NOMO-1 (cell line): Measurements from ENCODE around the gene TRAFD1.
A peak's percentile ranks its signal among the peaks of the same experiment; 100 is the strongest.

ENCODE experiments used
- DNase-seq, 2 experiments: peaks; one replicate each; lab custom pipeline; 2025; ENCODE audit not compliant: unreplicated experiment in 2 of 2; lab: John Stamatoyannopoulos, UW

TRAFD1 gene

DNA sequence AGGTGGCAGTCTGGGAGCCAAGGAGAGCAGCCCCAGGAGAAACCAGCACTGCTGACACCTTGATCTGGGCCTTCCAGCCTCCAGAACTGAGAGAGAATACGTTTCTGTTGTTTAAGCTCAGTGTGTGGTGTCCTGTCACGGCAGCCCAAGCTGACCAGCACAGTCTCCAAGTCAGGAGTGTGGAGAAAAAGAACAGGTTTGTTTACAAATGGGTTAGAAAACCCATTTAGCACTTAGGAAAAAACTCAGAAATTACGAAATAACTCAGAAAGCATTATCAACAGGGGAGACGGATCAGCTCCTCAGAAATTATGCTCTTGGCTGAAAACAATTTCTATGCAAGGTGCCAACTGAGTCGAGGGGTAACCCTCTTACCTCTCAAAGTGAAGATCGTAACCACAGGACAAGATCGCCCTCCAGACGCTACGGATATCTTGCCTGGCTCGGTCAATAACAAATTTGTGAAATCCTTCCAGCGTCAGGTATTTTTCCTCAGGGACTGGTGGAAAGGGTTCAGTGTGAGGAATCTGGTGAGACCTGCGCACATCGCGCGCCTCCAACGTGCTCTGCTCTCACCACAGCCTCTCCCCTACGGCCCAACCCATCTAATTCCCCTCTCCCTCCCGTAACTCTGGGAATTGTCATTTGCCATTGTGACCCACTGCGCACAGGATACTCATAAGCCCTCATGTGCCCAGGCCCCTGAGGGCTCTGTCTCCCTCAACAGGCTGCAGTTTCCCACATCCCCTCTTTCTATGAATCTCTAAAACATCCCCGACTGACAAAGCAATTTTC, 50.2 kb downstream of the TRAFD1 start:
- DNase-seq = no peak

DNA sequence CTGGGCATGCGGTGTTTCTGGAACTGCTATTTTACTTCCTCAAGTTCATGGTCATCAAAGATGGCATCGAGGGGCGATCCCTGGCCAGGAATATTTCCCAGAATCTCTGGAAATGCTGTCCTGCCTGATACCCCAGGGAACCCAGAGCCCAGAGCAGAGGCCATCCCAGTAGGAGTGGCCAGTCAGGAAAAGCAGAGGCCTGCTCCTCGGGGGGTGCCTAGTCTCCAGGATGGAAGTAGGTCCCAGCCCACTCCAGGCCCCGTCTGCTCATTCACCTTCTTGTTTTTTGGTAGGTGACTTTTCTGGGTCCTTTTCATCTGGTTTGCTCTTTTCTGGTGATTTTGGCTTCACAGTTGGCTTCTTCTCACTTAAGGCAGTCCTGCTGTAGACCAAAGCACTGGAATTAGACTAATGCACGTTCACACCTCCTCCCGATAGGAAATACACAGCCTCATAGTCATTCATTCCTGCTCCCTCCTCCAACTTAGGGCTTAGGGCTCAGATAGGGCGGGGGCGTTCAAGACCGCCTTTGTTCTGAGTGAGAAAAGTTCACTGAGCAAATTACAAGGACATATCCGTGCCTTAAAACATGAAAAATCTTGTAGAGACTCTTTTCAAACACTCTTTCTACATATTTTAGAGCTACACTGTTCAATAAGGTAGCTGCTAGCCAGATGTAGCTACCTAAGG, 51.1 kb downstream of the TRAFD1 start:
- no peak for DNase-seq

DNA sequence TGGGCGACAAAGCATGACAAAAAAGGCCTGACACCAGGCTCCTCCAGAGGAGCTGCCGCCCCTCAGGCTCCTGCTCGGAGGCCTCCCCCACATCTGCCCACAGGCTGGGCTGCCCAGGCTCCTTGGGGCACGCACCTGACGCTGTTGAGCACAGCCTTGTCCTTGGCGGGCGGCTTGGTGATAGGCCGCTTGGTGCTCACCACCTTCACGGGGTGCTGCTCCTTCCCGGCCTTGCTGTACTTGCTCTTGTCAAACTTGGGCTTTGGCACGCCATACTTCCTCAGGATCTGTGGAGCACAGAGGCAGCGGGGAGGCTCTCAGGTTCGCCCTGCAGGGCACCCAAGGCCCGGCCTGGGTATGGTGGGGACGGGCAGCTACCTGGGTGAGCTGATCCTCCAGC, 53.4 kb downstream of the TRAFD1 start:
- DNase-seq = no peak

DNA sequence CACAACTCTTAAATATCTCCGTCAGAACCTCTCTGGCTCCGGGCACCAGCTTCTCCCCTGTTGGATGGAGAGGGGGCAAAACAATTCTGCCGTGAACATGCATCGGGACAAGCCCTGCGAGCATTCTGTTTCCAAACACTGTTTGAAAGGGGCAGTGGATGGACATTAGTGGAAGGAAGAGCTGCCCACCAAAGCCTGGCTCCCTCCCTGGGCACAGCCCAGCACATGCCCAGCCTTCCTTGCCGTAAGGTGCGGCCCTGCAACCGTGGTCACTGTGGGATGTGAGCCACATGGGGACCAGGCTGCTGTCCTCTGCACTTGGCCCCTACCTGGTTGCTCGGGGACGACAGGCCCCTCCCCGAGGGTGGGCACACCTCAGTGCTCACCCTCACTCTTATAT, 54.0 kb downstream of the TRAFD1 start:
- no peak for DNase-seq

DNA sequence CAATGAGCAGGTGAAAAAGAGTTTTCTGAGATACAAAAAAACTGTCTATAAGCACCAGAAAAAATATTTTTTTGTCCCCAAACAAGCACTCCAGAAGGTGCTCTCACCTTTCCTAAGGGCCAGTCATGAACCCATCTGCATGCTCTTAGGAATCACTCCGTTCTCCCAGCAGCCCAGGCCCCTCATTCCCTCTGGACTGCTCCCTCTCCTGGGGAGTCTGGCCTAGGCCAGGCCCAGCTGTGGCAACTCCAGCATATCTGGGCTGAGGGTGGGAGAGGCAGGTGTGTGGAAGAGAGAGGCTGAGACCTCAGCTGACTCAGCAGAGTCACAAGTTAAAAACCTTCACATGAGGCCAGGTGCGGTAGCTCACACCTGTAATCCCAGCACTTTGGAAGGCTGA, 54.6 kb downstream of the TRAFD1 start:
- DNase-seq = no peak

DNA sequence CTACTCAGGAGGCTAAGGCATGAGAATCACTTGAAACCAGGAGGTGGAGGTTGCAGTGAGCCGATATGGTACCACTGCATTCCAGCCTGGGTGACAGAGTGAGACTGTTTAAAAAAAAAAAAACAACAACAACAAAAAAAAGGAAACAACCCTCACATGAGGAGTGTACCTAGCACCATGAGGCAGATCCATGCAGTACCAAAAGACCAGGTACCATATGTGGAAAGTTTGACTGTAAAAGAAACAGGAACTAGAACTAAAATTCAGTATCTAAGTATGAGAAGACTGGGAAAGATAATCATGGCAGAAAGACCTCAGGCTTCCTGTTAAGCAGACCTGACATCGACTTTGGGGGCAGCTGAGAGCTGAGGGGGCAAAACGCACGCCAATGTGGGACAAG, 55.1 kb downstream of the TRAFD1 start:
- no peak for DNase-seq

DNA sequence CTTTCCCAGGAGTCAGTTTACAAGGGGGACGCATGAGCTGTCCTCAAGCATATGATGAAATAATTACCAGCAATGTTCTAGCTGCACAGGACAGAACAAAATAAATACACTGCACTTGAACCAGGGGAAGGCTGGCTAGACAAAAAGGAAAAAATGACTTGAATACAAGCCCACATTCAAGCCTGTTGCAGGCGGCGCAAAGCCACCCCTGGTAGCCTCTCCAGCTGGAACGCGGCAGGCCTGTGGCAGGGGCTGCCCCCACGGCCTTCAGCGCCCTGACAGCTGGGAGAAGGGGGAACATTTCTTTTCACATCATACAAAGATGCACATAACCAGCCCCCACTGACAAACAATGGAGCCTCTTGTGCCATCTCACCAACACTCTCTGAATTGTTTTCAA, 57.1 kb downstream of the TRAFD1 start:
- DNase-seq = no peak

DNA sequence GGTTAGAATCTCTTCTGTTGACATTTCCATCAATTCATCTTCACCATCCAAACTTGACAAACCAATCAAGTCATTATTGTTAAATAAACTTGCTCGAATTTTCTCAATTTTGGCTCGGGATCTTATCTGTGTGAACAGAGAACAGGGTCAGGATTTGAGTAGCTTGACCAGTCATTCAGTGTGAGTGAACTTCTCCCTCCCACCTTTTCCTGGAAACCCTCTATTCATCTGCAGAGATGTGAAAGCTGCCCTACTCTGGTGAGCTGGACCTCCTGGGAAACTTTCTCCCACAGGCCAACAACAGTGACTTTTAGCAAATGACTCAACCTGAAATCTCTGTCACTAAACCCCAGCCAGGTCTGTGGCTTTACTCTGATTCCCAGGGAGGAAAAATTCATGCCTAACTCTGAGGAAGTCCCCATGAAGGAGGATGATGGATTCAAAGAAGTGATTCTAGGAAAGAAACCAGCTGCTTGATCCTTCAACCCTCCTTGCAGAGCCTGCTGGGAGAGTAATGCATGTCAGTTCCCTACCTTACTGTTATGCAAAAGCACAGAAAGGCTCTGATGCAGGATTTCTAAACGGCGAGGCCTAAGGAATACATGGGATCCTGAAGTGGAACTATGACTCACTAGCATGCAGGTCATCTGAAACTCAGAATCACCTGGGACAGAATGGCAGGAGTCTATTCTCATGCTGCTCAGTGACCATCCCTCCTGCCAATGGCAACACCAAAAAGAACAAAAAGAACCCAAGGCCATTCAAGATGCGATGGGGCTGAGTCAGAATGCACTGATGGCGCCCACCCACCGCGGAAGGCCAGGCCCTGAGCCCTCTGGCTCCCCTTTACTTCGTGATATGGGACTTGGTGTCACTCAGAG, 58.0 kb downstream of the TRAFD1 start:
- DNase-seq = no peak

DNA sequence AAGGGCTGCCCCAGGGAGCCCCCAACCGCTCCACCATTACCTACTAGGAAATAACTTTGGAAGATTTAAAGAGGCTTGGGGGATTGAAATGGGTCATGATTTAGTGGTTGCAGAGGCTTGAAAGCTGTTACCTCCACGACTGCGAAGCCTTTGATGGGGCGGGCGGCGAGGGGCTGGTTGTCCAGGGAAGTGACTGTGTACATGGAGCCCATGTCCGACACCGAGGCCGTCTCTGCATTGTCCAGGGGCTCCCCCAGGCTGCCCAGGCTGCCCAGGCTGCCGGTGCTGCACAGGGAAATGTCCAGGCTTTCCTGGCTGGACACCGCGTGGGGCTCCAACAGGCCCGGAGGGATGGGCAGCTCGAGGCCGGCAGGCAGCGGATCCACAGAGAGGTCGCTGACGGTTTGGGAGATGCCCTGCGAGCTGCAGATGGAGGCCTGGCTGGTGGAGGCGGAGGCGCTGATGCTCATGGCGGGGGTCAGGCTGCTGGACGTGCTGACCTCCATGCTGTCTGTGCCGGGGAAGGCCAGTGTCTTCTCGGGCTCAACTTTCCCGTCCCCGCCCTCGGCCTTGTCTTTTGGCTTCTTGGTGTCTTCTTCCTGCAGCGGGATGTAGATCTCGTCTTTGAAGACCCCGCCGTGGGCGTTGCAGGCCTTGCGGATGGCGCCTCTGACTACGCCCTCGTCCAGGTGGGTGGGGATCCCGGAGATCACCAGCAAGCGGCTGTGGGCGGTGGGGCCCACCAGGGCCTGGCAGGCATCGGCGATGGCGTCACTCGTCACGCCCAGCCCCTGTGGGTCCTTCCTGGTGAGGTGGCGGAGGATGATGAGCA, 58.9 kb downstream of the TRAFD1 start:
- no peak for DNase-seq

DNA sequence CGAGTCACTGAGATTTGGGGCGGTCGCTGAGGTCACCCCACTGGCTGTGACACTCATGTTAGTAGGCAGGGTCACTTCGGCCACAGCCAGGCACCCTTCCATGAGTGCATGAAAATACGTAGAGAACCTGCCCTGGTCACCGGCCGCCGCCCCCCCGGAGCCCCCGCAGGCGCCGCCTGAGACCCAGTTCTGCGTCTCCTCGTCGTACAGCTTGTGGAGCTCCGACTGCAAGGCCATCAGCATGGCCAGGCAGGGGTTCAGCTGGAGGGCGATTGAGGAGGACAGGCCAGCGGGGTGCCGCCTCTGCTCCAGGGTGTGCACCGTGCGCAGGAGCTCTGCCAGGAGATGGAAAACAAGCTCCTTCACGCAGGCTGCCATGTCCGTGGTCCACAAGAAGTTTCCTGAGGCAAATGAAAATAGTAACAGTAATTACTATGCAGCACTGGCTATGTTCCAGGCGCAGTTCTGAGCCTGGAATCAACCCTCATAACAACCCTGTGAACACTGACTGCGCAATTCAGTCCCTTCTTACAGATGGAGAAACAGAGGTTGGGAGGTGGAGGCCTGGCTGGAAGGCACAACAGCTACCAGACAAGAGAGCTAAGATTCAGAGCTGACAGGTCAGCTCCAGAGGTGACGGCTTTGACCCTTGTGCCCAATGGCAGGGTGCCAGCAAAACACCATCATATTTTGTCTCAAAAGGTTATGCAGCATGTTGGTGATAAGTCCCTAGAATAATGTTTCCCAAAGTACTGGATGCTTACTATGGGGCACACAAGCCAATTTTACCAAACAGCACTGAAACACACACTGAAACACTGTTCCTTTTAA, 59.9 kb downstream of the TRAFD1 start:
- no peak for DNase-seq

DNA sequence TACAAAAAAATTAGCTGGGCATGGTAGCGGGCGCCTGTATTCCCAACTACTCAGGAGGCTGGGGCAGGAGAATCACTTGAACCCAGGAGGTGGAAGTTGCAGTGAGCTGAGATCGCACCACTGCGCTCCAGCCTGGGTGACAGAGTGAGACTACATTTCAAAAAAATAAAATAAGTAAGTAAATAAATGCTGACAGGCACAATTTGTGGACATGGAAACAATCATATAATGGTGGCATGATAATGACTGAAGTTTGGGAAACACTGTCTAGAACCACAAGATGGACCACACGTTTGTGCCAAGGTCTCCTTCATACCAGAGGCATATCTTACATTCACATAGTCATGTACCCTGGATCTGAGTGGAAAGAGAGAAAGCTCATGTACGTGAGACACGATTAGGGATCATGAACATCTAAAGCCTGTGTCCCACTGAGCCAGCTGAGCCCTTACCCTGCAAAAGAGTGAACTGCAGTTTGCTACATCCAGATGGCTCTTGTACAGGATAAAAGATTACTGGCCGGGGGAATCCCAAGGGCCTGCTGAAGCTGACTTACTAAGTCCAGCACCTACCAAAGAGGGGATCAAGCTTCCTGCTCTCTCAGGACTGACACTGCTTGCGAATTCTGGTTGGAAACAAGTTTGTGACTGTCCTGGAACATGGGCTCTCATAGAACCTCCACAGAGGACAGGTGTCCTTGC, 62.9 kb downstream of the TRAFD1 start:
- DNase-seq = no peak

DNA sequence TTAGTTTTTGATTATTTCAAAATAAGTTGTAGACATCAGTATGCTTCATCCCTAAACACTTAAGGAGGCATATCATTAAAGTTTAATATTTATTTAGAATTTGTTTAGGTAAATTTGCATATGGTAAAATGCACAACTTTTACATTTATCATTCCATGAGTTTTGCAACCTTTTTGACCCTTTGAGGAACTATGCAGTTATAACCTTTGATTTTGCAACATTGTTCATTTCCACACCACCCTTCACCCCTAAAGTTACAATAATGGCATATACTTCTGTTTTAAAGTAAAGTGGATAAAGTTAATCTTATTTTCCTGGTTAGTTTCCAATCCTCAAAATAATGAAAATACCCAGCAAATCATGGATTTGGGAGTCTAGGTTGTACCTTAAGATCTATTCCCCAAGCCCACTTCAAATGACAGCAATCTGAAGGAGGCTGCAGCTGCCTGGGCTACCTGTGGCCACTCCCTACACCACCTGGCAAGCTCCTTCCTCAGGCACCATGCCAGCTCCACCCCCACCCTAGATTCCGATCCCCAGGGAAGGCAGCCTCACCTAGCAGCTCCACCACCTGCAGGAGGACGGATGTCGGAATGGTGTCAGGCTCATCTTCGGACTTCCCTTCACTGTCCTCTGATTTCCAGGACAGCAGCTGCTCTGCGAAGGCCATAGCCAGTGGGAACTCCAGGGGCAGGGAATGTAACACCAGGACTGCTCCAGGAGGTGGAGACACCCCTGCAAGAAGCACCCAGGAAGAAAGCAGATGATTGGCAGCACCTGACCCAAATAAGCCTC, 65.1 kb downstream of the TRAFD1 start:
- peak; percentile 32 to 43 for DNase-seq

DNA sequence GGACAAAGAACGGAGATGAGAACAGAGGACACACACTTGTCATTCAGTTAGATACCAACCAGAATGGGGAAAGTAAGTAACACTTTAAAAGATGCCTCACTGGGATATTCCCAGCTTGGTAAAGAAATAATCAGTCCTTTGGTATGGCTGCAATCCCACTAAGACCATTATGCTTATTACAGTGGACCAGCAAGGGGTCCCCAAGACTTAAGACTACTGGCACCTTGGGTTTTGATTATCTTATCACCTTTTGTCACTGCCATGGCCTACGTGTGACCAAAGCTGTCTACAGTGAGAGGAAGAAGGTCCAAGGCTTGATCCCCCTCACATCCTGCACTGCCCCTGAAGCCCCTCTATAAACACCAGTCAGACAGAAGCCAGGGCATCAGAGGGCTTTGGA, 65.8 kb downstream of the TRAFD1 start:
- DNase-seq = no peak

DNA sequence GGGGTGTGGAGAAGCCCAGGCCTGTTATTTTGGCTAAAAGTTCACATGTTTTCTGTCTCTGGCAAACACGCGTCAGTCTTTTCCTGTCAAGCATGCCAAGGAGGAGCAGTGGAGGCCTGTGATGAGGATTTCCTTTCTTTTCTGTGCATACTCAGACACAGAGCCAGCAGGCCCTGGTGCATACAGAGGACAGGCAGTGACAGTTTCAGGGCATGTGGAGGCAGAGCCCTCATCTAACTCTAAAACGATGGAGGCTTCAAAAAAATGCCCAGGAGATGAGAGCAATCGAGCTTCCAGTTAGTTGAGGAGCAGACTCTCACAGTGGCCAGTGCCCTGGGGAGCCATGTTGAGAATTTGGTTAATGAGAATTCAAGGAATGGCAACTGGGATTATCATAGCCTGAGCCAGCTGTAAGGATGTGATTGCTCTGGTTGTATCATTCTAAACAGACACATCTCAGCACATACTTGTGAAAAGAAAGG, 66.5 kb downstream of the TRAFD1 start:
- no peak for DNase-seq

DNA sequence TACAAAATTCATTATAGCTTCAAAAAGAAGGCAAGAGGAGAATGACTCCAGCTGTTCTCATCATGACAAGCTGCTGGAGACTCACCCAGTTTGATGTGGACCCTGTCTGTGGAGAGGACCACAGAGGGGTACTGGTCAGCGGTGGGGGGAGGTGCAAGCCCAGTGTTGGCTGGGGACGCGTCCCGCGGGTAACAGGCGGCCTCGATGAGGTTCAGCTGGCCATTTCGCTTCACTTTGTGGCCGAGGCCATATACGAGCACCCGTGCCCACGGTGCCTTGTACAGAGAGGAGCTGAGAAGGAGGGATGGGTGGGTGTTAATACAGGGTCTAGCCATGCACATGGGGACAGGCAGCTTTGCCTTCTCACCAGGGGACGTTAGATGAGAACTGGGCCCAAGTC, 67.1 kb downstream of the TRAFD1 start:
- DNase-seq = no peak

DNA sequence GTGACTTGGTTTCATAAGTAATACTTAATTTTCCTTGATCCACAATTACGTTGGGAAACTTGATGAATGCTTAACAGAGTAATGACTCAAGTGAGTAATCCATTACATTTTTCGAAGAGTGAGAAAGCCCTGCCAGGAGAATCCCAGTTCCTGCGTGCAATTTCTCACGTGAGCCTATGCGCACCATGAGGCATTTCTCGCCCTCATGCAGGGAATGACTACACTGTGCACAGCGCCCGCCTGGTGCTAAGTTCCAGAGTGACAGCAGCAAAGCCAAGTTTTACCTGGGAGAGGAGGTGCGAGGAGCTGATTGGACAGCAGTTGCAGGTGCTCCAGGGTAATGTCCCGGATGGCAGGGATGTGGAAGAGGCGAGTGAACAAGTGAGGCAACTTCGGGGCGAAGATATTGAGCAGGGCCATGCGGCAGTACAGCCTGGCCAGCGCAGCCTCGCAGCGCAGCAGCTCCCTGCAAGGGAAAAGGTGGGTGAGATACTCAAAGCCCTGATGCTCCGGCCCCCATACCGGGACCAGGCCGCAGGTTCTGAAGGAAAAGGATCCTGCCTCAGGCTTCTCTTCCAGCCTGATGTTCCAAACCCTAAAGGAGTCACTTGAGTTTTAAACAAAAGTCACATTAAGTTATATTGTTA, 69.4 kb downstream of the TRAFD1 start:
- DNase-seq = no peak

DNA sequence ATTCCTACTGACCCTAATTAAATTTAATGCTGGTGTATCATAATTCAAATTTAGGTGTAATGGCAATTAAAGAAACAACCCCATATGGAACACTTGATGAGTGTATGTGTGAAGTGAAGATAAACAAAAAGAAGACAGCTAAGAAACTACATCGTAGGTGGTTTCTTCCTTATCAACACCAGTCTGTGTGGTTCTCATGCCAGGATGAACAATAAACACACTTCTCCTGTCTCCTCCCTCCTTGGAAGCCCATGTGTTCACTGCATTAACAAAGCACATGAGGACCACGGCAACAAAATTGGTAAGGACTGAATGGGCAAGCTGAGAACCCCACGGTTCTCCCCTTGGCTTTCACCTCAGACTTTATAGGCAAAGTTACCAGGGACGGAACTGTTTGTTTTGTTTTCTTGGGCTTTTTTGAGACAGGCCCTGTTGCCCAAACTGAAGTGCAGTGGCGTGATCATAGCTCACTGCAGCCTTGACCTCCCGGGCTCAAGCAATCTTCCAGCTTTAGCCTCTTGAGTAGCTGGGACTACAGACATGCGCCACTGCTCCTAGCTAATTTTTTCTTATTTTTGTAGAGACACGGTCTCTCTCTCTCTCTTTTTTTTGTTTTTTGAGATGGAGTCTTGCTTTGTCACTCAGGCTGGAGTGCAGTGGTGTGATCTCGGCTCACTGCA, 71.0 kb downstream of the TRAFD1 start:
- no peak for DNase-seq
